IMR-90 (cell line): ENCODE measurements around the gene GLT8D2. TPM values are rescaled to one million over a fixed set of nuclear protein-coding genes. Genes with fewer than 3 reads are reported as not detected.

Experiments
- ATAC-seq: fragments of 200-7000 bp; cut with Tn5 transposase; 2 replicates; pipeline ENCODE4 v1.9.1; 2020; ENCODE audit warnings: low read depth, mild to moderate bottlenecking, moderate library complexity
- BruUV-seq: library from RNA; stranded (reverse); fragments of 400-500 nt; replicated peaks from 2 replicates; lab custom pipeline; 2021; lab: Mats Ljungman, UMichigan
- CTCF ChIA-PET: fragments of 300-600 bp; formaldehyde crosslinking; extraction: SDS; loops from one replicate; lab custom pipeline; 2021; ENCODE audit warnings: antibody characterized with exemption; lab: Yijun Ruan, JAX
- POLR2A ChIA-PET: fragments of 300-600 bp; sonication (Branson Sonifier 250); formaldehyde crosslinking; loops from one replicate; lab custom pipeline; 2022; ENCODE audit warnings: antibody characterized with exemption; ENCODE audit not compliant: unreplicated experiment; lab: Charles Lee
- DNase-seq: peaks from one replicate; pipeline ENCODE4 v3.0.0; 2013
- H2AFZ ChIP-seq: replicated peaks from 2 replicates; pipeline ENCODE3; 2013; ENCODE audit warnings: low read length, mild to moderate bottlenecking; ENCODE audit not compliant: poor library complexity
- H2AK5ac ChIP-seq: 2 replicates; pipeline ENCODE4 v1.6.1; 2013; ENCODE audit warnings: low read depth, low read length, inconsistent platforms
- H2AK9ac ChIP-seq: replicated peaks from 2 replicates; pipeline ENCODE3; 2013; ENCODE audit warnings: mild to moderate bottlenecking, low read depth, low read length, moderate library complexity; ENCODE audit not compliant: poor library complexity
- H2BK120ac ChIP-seq: 2 replicates; pipeline ENCODE4 v1.6.1; 2013; ENCODE audit warnings: low read depth, low read length, inconsistent platforms
- H2BK15ac ChIP-seq: 3 replicates; pipeline ENCODE4 v1.6.1; 2013; ENCODE audit warnings: low read depth, low read length, inconsistent platforms
- H2BK20ac ChIP-seq: 2 replicates; pipeline ENCODE4 v1.6.1; 2013; ENCODE audit warnings: low read depth, mild to moderate bottlenecking, inconsistent platforms, low read length, moderate library complexity
- H2BK5ac ChIP-seq: 2 replicates; pipeline ENCODE4 v1.6.1; 2013; ENCODE audit warnings: mild to moderate bottlenecking, low read depth, low read length, inconsistent platforms; ENCODE audit not compliant: poor library complexity, severe bottlenecking
- H3K14ac ChIP-seq: replicated peaks from 2 replicates; pipeline ENCODE4 v1.6.1; 2013; ENCODE audit warnings: low read depth, low read length, inconsistent platforms
- H3K18ac ChIP-seq: 2 replicates; pipeline ENCODE4 v1.6.1; 2013; ENCODE audit warnings: low read depth, low read length, control low read depth
- H3K23ac ChIP-seq: 2 replicates; pipeline ENCODE4 v1.6.1; 2013; ENCODE audit warnings: low read depth, low read length, inconsistent platforms
- H3K27ac ChIP-seq: 2 replicates; pipeline ENCODE4 v1.5.1; 2013; ENCODE audit warnings: mild to moderate bottlenecking, control low read depth, low read length; ENCODE audit not compliant: insufficient read depth
- H3K27me3 ChIP-seq: 2 replicates; pipeline ENCODE4 v1.6.1; 2013; ENCODE audit warnings: low read length; ENCODE audit not compliant: control insufficient read depth, insufficient read depth
- H3K36me3 ChIP-seq: 2 replicates; pipeline ENCODE4 v1.6.1; 2013; ENCODE audit warnings: low read length, mixed read lengths; ENCODE audit not compliant: control insufficient read depth, insufficient read depth
- H3K4ac ChIP-seq: 2 replicates; pipeline ENCODE4 v1.6.1; 2013; ENCODE audit warnings: low read depth, low read length, inconsistent platforms
- H3K4me1 ChIP-seq: 2 replicates; pipeline ENCODE4 v1.6.1; 2013; ENCODE audit warnings: low read length, mixed read lengths; ENCODE audit not compliant: control insufficient read depth, insufficient read depth
- H3K4me2 ChIP-seq: 2 replicates; pipeline ENCODE4 v1.6.1; 2013; ENCODE audit warnings: low read depth, mild to moderate bottlenecking, control low read depth, low read length, moderate library complexity
- H3K4me3 ChIP-seq: 2 replicates; pipeline ENCODE4 v1.5.1; 2013; ENCODE audit warnings: low read depth, mild to moderate bottlenecking, control low read depth, low read length, moderate library complexity; ENCODE audit not compliant: insufficient read depth
- H3K56ac ChIP-seq: 2 replicates; pipeline ENCODE4 v1.6.1; 2013; ENCODE audit warnings: low read length, inconsistent platforms; ENCODE audit not compliant: insufficient read depth; ENCODE audit errors: extremely low read depth
- H3K79me1 ChIP-seq, 2 experiments: 2 replicates each; pipeline ENCODE4 v1.6.1; 2013; ENCODE audit warnings: low read length in 2 of 2, inconsistent platforms in 1 of 2, low read depth in 1 of 2
- H3K9ac ChIP-seq: 2 replicates; pipeline ENCODE4 v1.6.1; 2013; ENCODE audit warnings: low read depth, low read length, control low read depth
- H3K9me1 ChIP-seq: 2 replicates; pipeline ENCODE4 v1.6.1; 2013; ENCODE audit warnings: low read length, inconsistent platforms; ENCODE audit not compliant: insufficient read depth
- H3K9me3 ChIP-seq: 2 replicates; pipeline ENCODE4 v1.6.1; 2013; ENCODE audit warnings: low read length; ENCODE audit not compliant: control insufficient read depth, insufficient read depth
- H4K20me1 ChIP-seq: 2 replicates; pipeline ENCODE4 v1.6.1; 2013; ENCODE audit warnings: low read length, inconsistent platforms; ENCODE audit not compliant: insufficient read depth
- H4K5ac ChIP-seq: 2 replicates; pipeline ENCODE4 v1.6.1; 2013; ENCODE audit warnings: mild to moderate bottlenecking, low read depth, low read length, control low read depth
- H4K8ac ChIP-seq, 2 experiments: 2 replicates each; pipeline ENCODE4 v1.6.1; 2013; ENCODE audit warnings: low read depth in 2 of 2, low read length in 2 of 2, control low read depth in 1 of 2, inconsistent platforms in 1 of 2
- H4K91ac ChIP-seq: 2 replicates; pipeline ENCODE4 v1.6.1; 2013; ENCODE audit warnings: low read depth, low read length, inconsistent platforms; ENCODE audit not compliant: insufficient read depth
- CEBPB ChIP-seq: IDR thresholded peaks from 2 replicates; pipeline ENCODE4 v1.6.1; 2012; ENCODE audit warnings: low read depth, low read length, improper control_type of control experiment
- CHD1 ChIP-seq: IDR thresholded peaks from 2 replicates; pipeline ENCODE4 v1.6.1; 2012; ENCODE audit warnings: low read depth, low read length, improper control_type of control experiment
- FOS ChIP-seq: fragments of 150-350 bp; IDR thresholded peaks from 2 replicates; pipeline ENCODE4 v1.6.1; 2016; ENCODE audit warnings: low read depth, low read length
- MAFK ChIP-seq: IDR thresholded peaks from 2 replicates; pipeline ENCODE4 v1.6.1; 2012; ENCODE audit warnings: low read depth, low read length, improper control_type of control experiment
- MXI1 ChIP-seq: IDR thresholded peaks from 2 replicates; pipeline ENCODE4 v1.6.1; 2012; ENCODE audit warnings: low read depth, mild to moderate bottlenecking, low read length, moderate library complexity, borderline replicate concordance
- NFE2L2 ChIP-seq: fragments of 150-350 bp; IDR thresholded peaks from 2 replicates; pipeline ENCODE4 v1.6.1; 2016; ENCODE audit warnings: low read depth, mild to moderate bottlenecking, low read length
- RFX5 ChIP-seq: IDR thresholded peaks from 2 replicates; pipeline ENCODE4 v1.8.0; 2012; ENCODE audit warnings: low read depth, mild to moderate bottlenecking, low read length, moderate library complexity
- WGBS, 2 experiments: methylation state at CpG; one replicate each; pipeline versions ENCODE4 v1.1.5 to v1.1.7; 2013; ENCODE audit warnings: missing lambda C conversion rate in 2 of 2; ENCODE audit not compliant: insufficient read length in 1 of 2; ENCODE audit errors: extremely low coverage in 2 of 2; 5-methylcytosine and 5-hydroxymethylcytosine counted together
- dilution Hi-C: fragments of 300-500 bp; cut with HindIII; formaldehyde crosslinking; loops from one replicate; pipeline ENCODE4 v1.14.3; 2018; ENCODE audit warnings: low sequenced_read_pairs; ENCODE audit not compliant: unreplicated experiment
- in situ Hi-C: fragments of 300-500 bp; cut with MboI; formaldehyde crosslinking; loops from 3 replicates; pipeline ENCODE4 v1.14.3; 2019; ENCODE audit warnings: low sequenced_read_pairs, inconsistent platforms, mixed read lengths
- intact Hi-C: fragments of 100-400 bp; cut with micrococcal nuclease; formaldehyde crosslinking; loops from 2 replicates; pipeline ENCODE4 v1.10.0; 2022
- polyA plus RNA-seq, 3 experiments: library from polyadenylated mRNA; depleted of rRNA; stranded (reverse); fragments of >200 nt; gene quantifications; 2 replicates each; pipeline ENCODE4 v1.2.3, GENCODE V29; 2012; ENCODE audit warnings: low replicate concordance in 1 of 3
- total RNA-seq: library from RNA; depleted of rRNA; stranded (reverse); fragments of >200 nt; gene quantifications from 2 replicates; pipeline ENCODE4 v1.2.3, GENCODE V29; 2012
- TF ChIP-seq, protein P1 (sequence below): conservative IDR thresholded peaks from 2 replicates; pipeline ENCODE4 v1.5.1; 2012; ENCODE audit warnings: mild to moderate bottlenecking, low read depth, low read length, improper control_type of control experiment
- TF ChIP-seq, protein P2 (sequence below): fragments of 150-350 bp; IDR thresholded peaks from 2 replicates; pipeline ENCODE4 v1.6.1; 2017; ENCODE audit warnings: mild to moderate bottlenecking, antibody characterized with exemption, low read length, low read depth
- TF ChIP-seq, protein P3 (sequence below): fragments of 150-350 bp; IDR thresholded peaks from 2 replicates; pipeline ENCODE4 v1.6.1; 2016; ENCODE audit warnings: low read depth, mild to moderate bottlenecking, low read length, moderate library complexity, borderline replicate concordance

Gene GLT8D2
- total and polyA plus RNA-seq, 2 of the 4 experiments (the other 2 are of a cell fraction), result 33.5 to 47.9 TPM

DNA sequence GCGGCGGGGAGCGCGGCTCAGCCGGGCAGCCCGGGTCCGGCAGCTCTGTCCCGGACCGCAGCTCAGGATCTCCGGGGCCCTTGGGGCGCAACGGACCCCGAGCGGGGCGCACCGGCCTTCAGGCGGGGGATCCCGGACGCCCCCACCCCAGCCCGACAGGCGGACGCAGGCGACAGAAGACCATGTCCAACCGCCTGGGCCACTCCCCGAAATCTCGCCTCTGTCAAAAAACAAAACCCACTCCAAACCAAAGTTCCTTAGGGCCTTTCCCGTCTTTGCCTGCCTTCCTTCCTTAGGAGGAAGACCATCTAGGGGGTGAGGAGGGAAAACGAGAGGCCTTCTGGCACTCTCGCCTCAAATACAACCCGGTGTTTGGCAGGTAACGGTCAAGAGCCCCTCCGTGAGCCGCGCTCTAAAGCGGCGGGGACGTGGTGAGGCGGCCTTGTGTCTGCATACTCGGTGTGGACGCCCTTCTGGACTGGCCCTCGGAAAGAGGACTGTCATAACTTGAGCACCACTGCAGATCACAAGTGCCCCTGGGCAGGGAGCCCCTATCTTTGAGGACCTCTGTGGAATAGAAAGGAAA lies 14.9 kb upstream of the GLT8D2 start (continued):
- TF ChIP-seq RFX5, result no peak
- TF ChIP-seq MAFK, result no peak

DNA sequence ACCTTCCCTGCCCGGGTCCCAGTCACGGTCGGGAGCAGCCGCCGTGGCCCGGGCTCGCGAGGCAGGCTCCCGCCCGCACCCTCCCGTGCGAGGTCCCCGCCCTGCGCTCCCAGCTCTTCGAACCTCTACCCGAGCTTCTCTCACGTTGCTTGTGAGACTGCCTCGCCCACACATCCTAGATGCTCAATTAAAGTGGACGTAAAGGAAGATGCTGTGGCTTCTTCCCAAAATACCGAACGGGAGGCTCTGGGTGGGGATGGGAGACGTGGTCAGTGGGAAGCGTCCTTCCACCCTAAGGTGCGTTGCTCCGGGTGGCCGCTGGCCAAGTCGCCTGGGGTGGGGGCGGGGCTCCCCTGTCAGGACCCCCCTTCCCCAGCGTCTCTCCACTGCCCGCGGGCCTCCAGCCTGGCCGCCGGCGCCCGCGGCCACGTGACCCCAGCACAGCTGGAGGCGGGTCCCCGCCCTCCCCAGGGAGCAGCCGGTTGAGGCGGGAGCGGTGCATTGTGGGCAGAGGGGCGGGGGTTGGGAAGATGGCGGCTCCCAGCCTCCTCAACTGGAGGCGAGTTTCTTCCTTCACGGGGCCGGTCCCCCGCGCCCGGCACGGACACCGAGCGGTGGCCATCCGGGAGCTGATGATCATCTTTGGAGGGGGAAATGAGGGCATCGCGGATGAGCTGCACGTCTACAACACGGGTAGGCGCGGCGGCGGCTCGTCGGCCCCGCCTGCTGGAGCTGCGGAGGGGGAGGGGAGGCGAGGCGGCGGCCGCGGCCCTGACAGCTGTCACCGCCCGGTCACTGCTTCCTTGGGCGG lies 14.2 kb upstream of the GLT8D2 start, which contains the start of gene HCFC2:
Gene HCFC2 (plus strand): TSS at position 501 of the 811 bp plus-strand sequence. CDS start 30 bp downstream, at position 531.
- H3K18ac ChIP-seq, result peak within 1 kb of the TSS; percentile 90
- H3K4ac ChIP-seq, result peak within 1 kb of the TSS; percentile 97
- H3K4me3 ChIP-seq, result peak within 1 kb of the TSS; percentile 89
- H4K91ac ChIP-seq, result peak within 1 kb of the TSS; percentile 90
- peaks cover 27 to 46% of the 10 kb centered on the region in 2 experiments for H3K79me1 ChIP-seq
- H2BK120ac ChIP-seq, result peak within 1 kb of the TSS; percentile 93
- H4K20me1 ChIP-seq, result no peaks in the 10 kb centered on the region; the same call in 1 of the 2 replicates
- in situ Hi-C loops, result no loop called here
- peak within 1 kb of the TSS; percentile 81 for H2AK5ac ChIP-seq
- dilution Hi-C loops, result no loop called here
- peaks cover 2% of the 10 kb centered on the region for H3K4me1 ChIP-seq
- peak within 1 kb of the TSS; percentile 98 for H3K27ac ChIP-seq
- H4K8ac ChIP-seq, result peak within 1 kb of the TSS; percentile 70 to 99
- H3K9me1 ChIP-seq, result peaks cover 5% of the 10 kb centered on the region
- ATAC-seq (peak; percentile 95), DNase-seq (peak; percentile 87)
- H2BK5ac ChIP-seq, result peak within 1 kb of the TSS; percentile 97
- intact Hi-C loops, result loop anchor here (2.0 to 5.0 kb wide), 4 partner anchors 45 to 223 kb away; partner anchors contain the start of gene TDG
- no peaks in the 10 kb centered on the region for H3K9me3 ChIP-seq
- ChIA-PET POLR2A (interaction anchor here (0.6 to 0.9 kb wide), 2 partner anchors 98 kb away, joined by 3 read pairs; partner anchors contain the start of gene TDG), CTCF (interaction anchor here (0.7 to 1.6 kb wide), 2 partner anchors 45 to 72 kb away, joined by 3 to 5 read pairs; no protein-coding TSS in a partner anchor)
- H3K56ac ChIP-seq, result peak within 1 kb of the TSS; percentile 93
- peak within 1 kb of the TSS; percentile 98 for H3K14ac ChIP-seq
- H3K27me3 ChIP-seq, result no peaks in the 10 kb centered on the region
- peak within 1 kb of the TSS; percentile 84 for H4K5ac ChIP-seq
- peak within 1 kb of the TSS; percentile 90 for H3K9ac ChIP-seq
- peak within 1 kb of the TSS; percentile 96 for H3K23ac ChIP-seq
- no TSS peak for BruUV-seq
- 0% methylated on average over 18 of the region's 74 CpGs; no CpG with 5 or more reads in 1 of the 2 experiments for WGBS, 2 experiments
- peak within 1 kb of the TSS; percentile 94 for H3K4me2 ChIP-seq
- H2AK9ac ChIP-seq, result peak within 1 kb of the TSS; percentile 94
- H2AFZ ChIP-seq, result peak within 1 kb of the TSS; percentile 100
- H3K36me3 ChIP-seq, result peaks cover 5% of the 10 kb centered on the region
- H2BK20ac ChIP-seq, result peak within 1 kb of the TSS; percentile 82
- peak within 1 kb of the TSS; percentile 86; the same call in 2 of the 3 replicates for H2BK15ac ChIP-seq
- TF ChIP-seq NFE2L2, result no peak
- 0 out of 2 replicates have a peak, but pooled peaks have one; percentile 3 for TF ChIP-seq FOS
- TF ChIP-seq CHD1, result no peak
- TF ChIP-seq RFX5, result no peak
- no peak for TF ChIP-seq MAFK
- TF ChIP-seq, protein P1, sequence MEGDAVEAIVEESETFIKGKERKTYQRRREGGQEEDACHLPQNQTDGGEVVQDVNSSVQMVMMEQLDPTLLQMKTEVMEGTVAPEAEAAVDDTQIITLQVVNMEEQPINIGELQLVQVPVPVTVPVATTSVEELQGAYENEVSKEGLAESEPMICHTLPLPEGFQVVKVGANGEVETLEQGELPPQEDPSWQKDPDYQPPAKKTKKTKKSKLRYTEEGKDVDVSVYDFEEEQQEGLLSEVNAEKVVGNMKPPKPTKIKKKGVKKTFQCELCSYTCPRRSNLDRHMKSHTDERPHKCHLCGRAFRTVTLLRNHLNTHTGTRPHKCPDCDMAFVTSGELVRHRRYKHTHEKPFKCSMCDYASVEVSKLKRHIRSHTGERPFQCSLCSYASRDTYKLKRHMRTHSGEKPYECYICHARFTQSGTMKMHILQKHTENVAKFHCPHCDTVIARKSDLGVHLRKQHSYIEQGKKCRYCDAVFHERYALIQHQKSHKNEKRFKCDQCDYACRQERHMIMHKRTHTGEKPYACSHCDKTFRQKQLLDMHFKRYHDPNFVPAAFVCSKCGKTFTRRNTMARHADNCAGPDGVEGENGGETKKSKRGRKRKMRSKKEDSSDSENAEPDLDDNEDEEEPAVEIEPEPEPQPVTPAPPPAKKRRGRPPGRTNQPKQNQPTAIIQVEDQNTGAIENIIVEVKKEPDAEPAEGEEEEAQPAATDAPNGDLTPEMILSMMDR, result no peak
- TF ChIP-seq, protein P2, sequence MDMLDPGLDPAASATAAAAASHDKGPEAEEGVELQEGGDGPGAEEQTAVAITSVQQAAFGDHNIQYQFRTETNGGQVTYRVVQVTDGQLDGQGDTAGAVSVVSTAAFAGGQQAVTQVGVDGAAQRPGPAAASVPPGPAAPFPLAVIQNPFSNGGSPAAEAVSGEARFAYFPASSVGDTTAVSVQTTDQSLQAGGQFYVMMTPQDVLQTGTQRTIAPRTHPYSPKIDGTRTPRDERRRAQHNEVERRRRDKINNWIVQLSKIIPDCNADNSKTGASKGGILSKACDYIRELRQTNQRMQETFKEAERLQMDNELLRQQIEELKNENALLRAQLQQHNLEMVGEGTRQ, result peak; percentile 96
- peak; percentile 85 for TF ChIP-seq MXI1
- TF ChIP-seq, protein P3, sequence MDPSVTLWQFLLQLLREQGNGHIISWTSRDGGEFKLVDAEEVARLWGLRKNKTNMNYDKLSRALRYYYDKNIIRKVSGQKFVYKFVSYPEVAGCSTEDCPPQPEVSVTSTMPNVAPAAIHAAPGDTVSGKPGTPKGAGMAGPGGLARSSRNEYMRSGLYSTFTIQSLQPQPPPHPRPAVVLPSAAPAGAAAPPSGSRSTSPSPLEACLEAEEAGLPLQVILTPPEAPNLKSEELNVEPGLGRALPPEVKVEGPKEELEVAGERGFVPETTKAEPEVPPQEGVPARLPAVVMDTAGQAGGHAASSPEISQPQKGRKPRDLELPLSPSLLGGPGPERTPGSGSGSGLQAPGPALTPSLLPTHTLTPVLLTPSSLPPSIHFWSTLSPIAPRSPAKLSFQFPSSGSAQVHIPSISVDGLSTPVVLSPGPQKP, result no peak
- no peak for TF ChIP-seq CEBPB
